GM12878 (cell line): ENCODE results near the gene ERVW-1. TPM values are rescaled to one million over a fixed set of nuclear protein-coding genes. Genes with fewer than 3 reads are reported as not detected.

ENCODE experiments used
- ATAC-seq: fragments of 200-7000 bp; cut with Tn5 transposase; 3 replicates; pipeline ENCODE4 v1.9.1; 2020; ENCODE audit warnings: mild to moderate bottlenecking, moderate library complexity
- BruUV-seq: library from RNA; stranded (reverse); fragments of 400-500 nt; replicated peaks from 2 replicates; lab custom pipeline; 2021; lab: Mats Ljungman, UMichigan
- CTCF ChIA-PET: fragments of 300-600 bp; sonication (Branson Sonifier 250); formaldehyde crosslinking; extraction: SDS; loops from one replicate; lab custom pipeline; 2021; ENCODE audit warnings: inconsistent platforms; lab: Yijun Ruan, JAX
- POLR2A ChIA-PET: fragments of 350-600 bp; formaldehyde crosslinking; extraction: SDS; loops from one replicate; lab custom pipeline; 2021; ENCODE audit warnings: inconsistent platforms; lab: Charles Lee
- RAD21 ChIA-PET: fragments of 300-600 bp; sonication (Branson Sonifier 250); formaldehyde crosslinking; loops from one replicate; lab custom pipeline; 2023; ENCODE audit warnings: antibody characterized with exemption; ENCODE audit not compliant: unreplicated experiment; lab: Charles Lee
- SMC1A ChIA-PET: fragments of 300-600 bp; sonication (Branson Sonifier 250); formaldehyde crosslinking; loops from one replicate; lab custom pipeline; 2023; ENCODE audit not compliant: unreplicated experiment, uncharacterized antibody; lab: Charles Lee
- DNase-seq: peaks from one replicate; pipeline ENCODE4 v3.0.0-alpha.2; 2011; ENCODE audit warnings: low read depth, low spot score
- FAIRE-seq: peaks from 3 replicates; lab custom pipeline; 2011; peaks lifted over from hg19 to GRCh38; lab: Jason Lieb, UNC
- H2AFZ ChIP-seq: 2 replicates; pipeline ENCODE4 v1.6.0; 2011; ENCODE audit warnings: low read depth, low read length, control low read depth; ENCODE audit not compliant: control insufficient read depth
- H3K27ac ChIP-seq: 2 replicates; pipeline ENCODE4 v1.5.1; 2011; ENCODE audit warnings: control low read depth; ENCODE audit not compliant: control insufficient read depth, insufficient read depth
- H3K27me3 ChIP-seq, 2 experiments: replicated peaks in 1 of 2; 2 replicates each; pipeline versions ENCODE4 v1.6.0 to v1.6.1; 2011; ENCODE audit warnings: low read length in 1 of 2; ENCODE audit not compliant: control insufficient read depth in 2 of 2, insufficient read depth in 2 of 2
- H3K36me3 ChIP-seq, 2 experiments: 2 replicates each; pipeline ENCODE4 v1.5.1; 2011; ENCODE audit warnings: low read length in 1 of 2; ENCODE audit not compliant: control insufficient read depth in 2 of 2, insufficient read depth in 2 of 2
- H3K4me1 ChIP-seq: 2 replicates; pipeline ENCODE4 v1.6.1; 2011; ENCODE audit warnings: mild to moderate bottlenecking, low read length, moderate library complexity, mixed read lengths; ENCODE audit not compliant: control insufficient read depth, insufficient read depth
- H3K4me2 ChIP-seq: 2 replicates; pipeline ENCODE4 v1.6.0; 2011; ENCODE audit warnings: control low read depth; ENCODE audit not compliant: control insufficient read depth, insufficient read depth
- H3K4me3 ChIP-seq: fragments of 200-600 bp; sonication (generic); 2 replicates; pipeline ENCODE4 v1.5.1; 2016
- H3K79me2 ChIP-seq: 2 replicates; pipeline ENCODE4 v1.6.0; 2011; ENCODE audit warnings: low read length; ENCODE audit not compliant: control insufficient read depth, insufficient read depth
- H3K9ac ChIP-seq: 2 replicates; pipeline ENCODE4 v1.8.0; 2011; ENCODE audit warnings: low read length, control low read depth, mixed read lengths; ENCODE audit not compliant: control insufficient read depth, insufficient read depth
- H3K9me3 ChIP-seq: replicated peaks from 3 replicates; pipeline ENCODE4 v1.5.1; 2011; ENCODE audit warnings: mild to moderate bottlenecking, low read length; ENCODE audit not compliant: control insufficient read depth, insufficient read depth
- H4K20me1 ChIP-seq: 2 replicates; pipeline ENCODE4 v1.6.0; 2011; ENCODE audit not compliant: control insufficient read depth, insufficient read depth
- BHLHE40 ChIP-seq, 2 experiments: fragments of 450-650 bp in 1 of 2; IDR thresholded peaks; 2 replicates each; pipeline ENCODE4 v1.6.1; 2011 to 2017; ENCODE audit warnings: low read depth in 2 of 2, borderline replicate concordance in 1 of 2, improper control_type of control experiment in 1 of 2, low read length in 1 of 2, mild to moderate bottlenecking in 1 of 2
- DPF2 ChIP-seq: fragments of 450-650 bp; IDR thresholded peaks from 2 replicates; pipeline ENCODE4 v1.6.1; 2017; ENCODE audit warnings: mild to moderate bottlenecking
- EED ChIP-seq: sonication (generic); IDR thresholded peaks from 2 replicates; pipeline ENCODE4 v1.6.1; 2016; ENCODE audit warnings: antibody characterized with exemption, low read depth
- EZH2 ChIP-seq: IDR thresholded peaks from 2 replicates; pipeline ENCODE4 v1.6.1; 2012; ENCODE audit warnings: low read depth, mild to moderate bottlenecking, control low read depth, inconsistent platforms, low read length, borderline replicate concordance; ENCODE audit not compliant: control insufficient read depth
- HDAC2 ChIP-seq: fragments of 200-600 bp; sonication (generic); IDR thresholded peaks from 2 replicates; pipeline ENCODE4 v1.6.1; 2017
- HDAC6 ChIP-seq: fragments of 200-600 bp; sonication (generic); IDR thresholded peaks from one replicate; pipeline ENCODE4 v1.8.0; 2017; ENCODE audit warnings: antibody characterized with exemption; ENCODE audit not compliant: unreplicated experiment
- KAT2A ChIP-seq: conservative IDR thresholded peaks from 2 replicates; pipeline ENCODE4 v1.6.1; 2011; ENCODE audit warnings: low read depth, low read length; ENCODE audit not compliant: control insufficient read depth
- LARP7 ChIP-seq: fragments of 450-650 bp; IDR thresholded peaks from 2 replicates; pipeline ENCODE4 v1.6.1; 2017; ENCODE audit warnings: mild to moderate bottlenecking
- MEF2B ChIP-seq: fragments of 450-650 bp; IDR thresholded peaks from 2 replicates; pipeline ENCODE4 v1.6.1; 2018; ENCODE audit warnings: mild to moderate bottlenecking, moderate library complexity; ENCODE audit not compliant: partially characterized antibody, poor library complexity, severe bottlenecking
- SMC3 ChIP-seq: IDR thresholded peaks from 2 replicates; pipeline ENCODE4 v1.6.1; 2011; ENCODE audit warnings: low read length, improper control_type of control experiment, borderline replicate concordance
- SUZ12 ChIP-seq: fragments of 200-600 bp; sonication (generic); IDR thresholded peaks from one replicate; pipeline ENCODE4 v1.6.1; 2018; ENCODE audit warnings: antibody characterized with exemption, mild to moderate bottlenecking; ENCODE audit not compliant: unreplicated experiment
- YY1 ChIP-seq: IDR thresholded peaks from 2 replicates; pipeline ENCODE4 v1.6.1; 2011; ENCODE audit warnings: low read depth, mild to moderate bottlenecking, low read length
- WGBS: methylation state at CpG from one replicate; pipeline ENCODE4 v1.1.6; 2016; ENCODE audit warnings: low lambda C conversion rate; ENCODE audit not compliant: insufficient replicate concordance, insufficient coverage; ENCODE audit errors: missing lambda C conversion rate; 5-methylcytosine and 5-hydroxymethylcytosine counted together
- in situ Hi-C: fragments of 300-500 bp; cut with MboI; formaldehyde crosslinking; loops from 9 replicates; pipeline ENCODE4 v1.14.3; 2018; ENCODE audit warnings: mixed read lengths
- intact Hi-C: fragments of 100-400 bp; cut with micrococcal nuclease; formaldehyde crosslinking; loops from one replicate; pipeline ENCODE4 v1.14.2; 2022; ENCODE audit not compliant: unreplicated experiment
- polyA plus RNA-seq, 11 experiments: library from polyadenylated mRNA; depleted of rRNA in 4 of 11; unstranded in 6 of 11; stranded (reverse) in 5 of 11; fragments of >200 nt; fragmentation: Nextera tagmentation in 4 of 11; fragmentation: Illumina TruSeq in 1 of 11; extraction: Ambion mirVana in 4 of 11; extraction: Trizol in 1 of 11; gene quantifications; 1 replicate in 1 of 11; 2 replicates in 10 of 11; pipeline versions ENCODE4 v1.2.1 to v1.2.3, GENCODE V29; 2011 to 2016; ENCODE audit warnings: inconsistent platforms in 2 of 11, missing spikeins in 2 of 11, low read depth in 1 of 11
- total RNA-seq, 4 experiments: library from RNA; depleted of rRNA in 3 of 4; stranded (reverse); fragments of >200 nt in 3 of 4; fragmentation: Illumina TruSeq in 1 of 4; extraction: Trizol in 1 of 4; gene quantifications; 2 replicates each; pipeline versions ENCODE4 v1.2.1 to v1.2.3, GENCODE V29; 2013 to 2021
- TF ChIP-seq, protein P1 (sequence below): IDR thresholded peaks from 2 replicates; pipeline ENCODE4 v1.6.1; 2012; ENCODE audit warnings: low read depth, low read length, improper control_type of control experiment
- TF ChIP-seq, protein P2 (sequence below): fragments of 450-650 bp; IDR thresholded peaks from 2 replicates; pipeline ENCODE4 v1.6.1; 2017; ENCODE audit warnings: mild to moderate bottlenecking, moderate library complexity
- TF ChIP-seq, protein P3 (sequence below): IDR thresholded peaks from 2 replicates; pipeline ENCODE4 v1.6.1; 2011; ENCODE audit warnings: mild to moderate bottlenecking, low read depth, low read length, moderate library complexity; ENCODE audit not compliant: insufficient replicate concordance

Gene ERVW-1
- total and polyA plus RNA-seq, 10 of the 15 experiments (the other 5 are each of a cell fraction or from before 2014, with no cell fraction given): 0.05 TPM; not detected in 9

DNA sequence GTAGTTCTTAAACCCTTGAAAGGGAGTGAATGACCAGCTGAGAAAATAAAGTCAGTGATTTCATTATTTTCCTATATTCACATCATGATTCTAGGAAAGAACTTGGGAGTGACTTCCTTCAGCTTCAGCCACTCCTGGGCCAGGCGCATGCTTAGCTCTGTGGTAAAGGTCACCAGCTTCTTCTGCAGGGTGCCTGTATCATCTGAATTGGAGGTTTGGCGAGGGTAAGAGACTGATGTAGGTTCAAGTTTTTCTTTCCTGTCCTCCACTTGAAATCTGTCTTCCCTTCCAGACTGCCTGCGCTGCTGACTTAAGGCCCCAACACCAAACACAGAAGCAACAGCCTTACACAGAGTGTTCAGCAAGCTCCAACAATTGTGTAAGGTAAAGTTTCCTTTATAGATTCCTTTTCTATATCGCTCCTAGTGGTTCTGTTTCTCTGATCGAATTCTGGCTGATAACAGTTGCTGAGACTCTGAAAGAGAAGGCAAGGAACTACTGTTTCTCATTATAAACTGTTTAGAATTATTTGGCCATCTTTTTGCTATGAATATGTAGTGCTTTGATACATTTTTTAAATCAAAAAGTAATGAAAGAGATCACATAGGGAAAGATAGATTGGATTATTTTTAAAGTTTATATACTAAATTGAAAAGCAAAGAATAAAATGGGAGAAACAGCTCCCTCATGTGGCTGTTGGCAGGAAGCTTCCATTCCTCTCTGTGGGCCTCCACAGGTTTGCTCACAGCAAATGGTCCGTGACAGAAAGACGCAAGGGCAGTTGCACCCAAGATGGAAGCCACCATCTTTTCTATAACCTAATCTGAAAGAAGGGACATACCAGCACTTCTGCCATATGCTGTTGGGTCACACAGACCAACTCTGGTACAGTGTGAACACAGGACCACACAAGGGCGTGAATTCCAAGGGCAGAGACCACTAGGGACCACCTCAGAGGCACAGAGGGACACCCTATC lies 16.4 kb downstream of the ERVW-1 start:
- 50% methylated on average over 8 of the region's 8 CpGs for WGBS
- Histone ChIP-seq H3K9ac (no peak overlapping the region), H3K27ac (no peak overlapping the region), H3K9me3 (no peaks in the 10 kb centered on the region), H2AFZ (peak overlapping the region; percentile 64), H3K79me2 (no peaks in the 10 kb centered on the region), H3K4me1 (no peaks in the 10 kb centered on the region), H3K4me2 (no peak overlapping the region), H4K20me1 (no peaks in the 10 kb centered on the region), H3K36me3 (peaks cover 0 to 2% of the 10 kb centered on the region in 2 experiments; a peak in 1 of 4 replicates), H3K4me3 (no peak overlapping the region), H3K27me3 (no peaks in the 10 kb centered on the region)
- in situ Hi-C loops (no loop called here), intact Hi-C loops (loop anchor here (10.0 kb wide), 1 partner anchor 593 kb away; no protein-coding TSS in a partner anchor)
- RAD21 ChIA-PET: interaction anchor here (0.9 to 1.7 kb wide), 3 partner anchors 13 to 586 kb away, joined by 3 to 8 read pairs (median 3); partner anchors contain the start of gene GATAD1
- ATAC-seq (peak; percentile 99), FAIRE-seq (peak; percentile 62), DNase-seq (no peak)
- CTCF ChIA-PET: interaction anchor here (0.7 to 3.8 kb wide), 33 partner anchors 9 to 631 kb away, joined by 3 to 37 read pairs (median 4); partner anchors contain the start of genes ERVW-1, GATAD1 and LRRD1
- SMC1A ChIA-PET: interaction anchor here (1.0 to 1.3 kb wide), 6 partner anchors 10 to 632 kb away, joined by 3 to 5 read pairs (median 3); partner anchors contain the start of gene LRRD1
- POLR2A ChIA-PET: interaction anchor here (0.7 kb wide), 1 partner anchor 585 kb away, joined by 5 read pairs; no protein-coding TSS in a partner anchor
- BruUV-seq: no TSS peak
- no peak for TF ChIP-seq EZH2
- TF ChIP-seq YY1: peak; percentile 71; the same call in 1 of the 2 replicates
- TF ChIP-seq MEF2B: no peak
- TF ChIP-seq EED: no peak
- no peak for TF ChIP-seq DPF2
- TF ChIP-seq, protein P1, sequence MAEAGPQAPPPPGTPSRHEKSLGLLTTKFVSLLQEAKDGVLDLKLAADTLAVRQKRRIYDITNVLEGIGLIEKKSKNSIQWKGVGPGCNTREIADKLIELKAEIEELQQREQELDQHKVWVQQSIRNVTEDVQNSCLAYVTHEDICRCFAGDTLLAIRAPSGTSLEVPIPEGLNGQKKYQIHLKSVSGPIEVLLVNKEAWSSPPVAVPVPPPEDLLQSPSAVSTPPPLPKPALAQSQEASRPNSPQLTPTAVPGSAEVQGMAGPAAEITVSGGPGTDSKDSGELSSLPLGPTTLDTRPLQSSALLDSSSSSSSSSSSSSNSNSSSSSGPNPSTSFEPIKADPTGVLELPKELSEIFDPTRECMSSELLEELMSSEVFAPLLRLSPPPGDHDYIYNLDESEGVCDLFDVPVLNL: no peak
- TF ChIP-seq, protein P2, sequence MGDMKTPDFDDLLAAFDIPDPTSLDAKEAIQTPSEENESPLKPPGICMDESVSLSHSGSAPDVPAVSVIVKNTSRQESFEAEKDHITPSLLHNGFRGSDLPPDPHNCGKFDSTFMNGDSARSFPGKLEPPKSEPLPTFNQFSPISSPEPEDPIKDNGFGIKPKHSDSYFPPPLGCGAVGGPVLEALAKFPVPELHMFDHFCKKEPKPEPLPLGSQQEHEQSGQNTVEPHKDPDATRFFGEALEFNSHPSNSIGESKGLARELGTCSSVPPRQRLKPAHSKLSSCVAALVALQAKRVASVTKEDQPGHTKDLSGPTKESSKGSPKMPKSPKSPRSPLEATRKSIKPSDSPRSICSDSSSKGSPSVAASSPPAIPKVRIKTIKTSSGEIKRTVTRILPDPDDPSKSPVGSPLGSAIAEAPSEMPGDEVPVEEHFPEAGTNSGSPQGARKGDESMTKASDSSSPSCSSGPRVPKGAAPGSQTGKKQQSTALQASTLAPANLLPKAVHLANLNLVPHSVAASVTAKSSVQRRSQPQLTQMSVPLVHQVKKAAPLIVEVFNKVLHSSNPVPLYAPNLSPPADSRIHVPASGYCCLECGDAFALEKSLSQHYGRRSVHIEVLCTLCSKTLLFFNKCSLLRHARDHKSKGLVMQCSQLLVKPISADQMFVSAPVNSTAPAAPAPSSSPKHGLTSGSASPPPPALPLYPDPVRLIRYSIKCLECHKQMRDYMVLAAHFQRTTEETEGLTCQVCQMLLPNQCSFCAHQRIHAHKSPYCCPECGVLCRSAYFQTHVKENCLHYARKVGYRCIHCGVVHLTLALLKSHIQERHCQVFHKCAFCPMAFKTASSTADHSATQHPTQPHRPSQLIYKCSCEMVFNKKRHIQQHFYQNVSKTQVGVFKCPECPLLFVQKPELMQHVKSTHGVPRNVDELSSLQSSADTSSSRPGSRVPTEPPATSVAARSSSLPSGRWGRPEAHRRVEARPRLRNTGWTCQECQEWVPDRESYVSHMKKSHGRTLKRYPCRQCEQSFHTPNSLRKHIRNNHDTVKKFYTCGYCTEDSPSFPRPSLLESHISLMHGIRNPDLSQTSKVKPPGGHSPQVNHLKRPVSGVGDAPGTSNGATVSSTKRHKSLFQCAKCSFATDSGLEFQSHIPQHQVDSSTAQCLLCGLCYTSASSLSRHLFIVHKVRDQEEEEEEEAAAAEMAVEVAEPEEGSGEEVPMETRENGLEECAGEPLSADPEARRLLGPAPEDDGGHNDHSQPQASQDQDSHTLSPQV: no peak
- no peak for TF ChIP-seq BHLHE40 (IDR thresholded peaks at IDR 0.05; ENCODE audit: borderline replicate concordance in 1 of 2, low read depth in 2 of 2, low read length in 1 of 2)
- TF ChIP-seq HDAC2: no peak
- peak; percentile 43; the same call in 1 of the 2 replicates for TF ChIP-seq SMC3
- TF ChIP-seq SUZ12: no peak
- no peak for TF ChIP-seq LARP7
- TF ChIP-seq HDAC6: no peak
- TF ChIP-seq KAT2A: no peak
- TF ChIP-seq, protein P3, sequence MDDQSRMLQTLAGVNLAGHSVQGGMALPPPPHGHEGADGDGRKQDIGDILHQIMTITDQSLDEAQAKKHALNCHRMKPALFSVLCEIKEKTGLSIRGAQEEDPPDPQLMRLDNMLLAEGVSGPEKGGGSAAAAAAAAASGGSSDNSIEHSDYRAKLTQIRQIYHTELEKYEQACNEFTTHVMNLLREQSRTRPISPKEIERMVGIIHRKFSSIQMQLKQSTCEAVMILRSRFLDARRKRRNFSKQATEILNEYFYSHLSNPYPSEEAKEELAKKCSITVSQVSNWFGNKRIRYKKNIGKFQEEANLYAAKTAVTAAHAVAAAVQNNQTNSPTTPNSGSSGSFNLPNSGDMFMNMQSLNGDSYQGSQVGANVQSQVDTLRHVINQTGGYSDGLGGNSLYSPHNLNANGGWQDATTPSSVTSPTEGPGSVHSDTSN: no peak
